Uterus (tissue), 4 donors: ENCODE results near the gene MUC12. TPM values are rescaled to one million over a fixed set of nuclear protein-coding genes. Genes with fewer than 3 reads are reported as not detected.
A peak's percentile ranks its signal among the peaks of the same experiment; 100 is the strongest.

Experiments
- DNase-seq, 2 donors: peaks; one replicate each; pipeline ENCODE4 v3.0.0-alpha.2; 2019 to 2020
- H3K27ac ChIP-seq, 2 donors: fragments of 200-600 bp; sonication (generic); 1 replicate in 1 of 2; 2 replicates in 1 of 2; pipeline ENCODE4 v1.5.1; 2016 to 2018
- H3K27me3 ChIP-seq, 2 donors: fragments of 200-600 bp; sonication (generic); one replicate each; pipeline ENCODE4 v1.5.1; 2018 to 2019; ENCODE audit warnings: control low read depth in 1 of 2
- H3K36me3 ChIP-seq, 2 donors: fragments of 200-600 bp; sonication (generic); one replicate each; pipeline ENCODE4 v1.5.1; 2019; ENCODE audit warnings: control low read depth in 1 of 2
- H3K4me1 ChIP-seq, 2 donors: fragments of 200-600 bp; sonication (generic); one replicate each; pipeline ENCODE4 v1.5.1; 2018 to 2019; ENCODE audit warnings: control low read depth in 1 of 2
- H3K4me3 ChIP-seq, 2 donors: fragments of 200-600 bp; sonication (generic); 1 replicate in 1 of 2; 2 replicates in 1 of 2; pipeline ENCODE4 v1.5.1; 2018 to 2019; ENCODE audit warnings: mild to moderate bottlenecking in 1 of 2
- H3K9me3 ChIP-seq, 2 donors: fragments of 200-600 bp; sonication (generic); one replicate each; pipeline ENCODE4 v1.5.1; 2019; ENCODE audit warnings: control low read depth in 1 of 2
- CTCF ChIP-seq, 4 experiments: fragments of 200-600 bp in 2 of 4; fragments of 450-650 bp in 2 of 4; sonication (generic) in 2 of 4; IDR thresholded peaks; one replicate each; pipeline ENCODE4 v1.5.1; 2016 to 2019; ENCODE audit warnings: antibody characterized with exemption in 4 of 4, mild to moderate bottlenecking in 2 of 4, moderate library complexity in 1 of 4
- POLR2A ChIP-seq, 2 donors: fragments of 450-650 bp; IDR thresholded peaks; one replicate each; pipeline ENCODE4 v1.6.1; 2016; ENCODE audit warnings: antibody characterized with exemption in 2 of 2, mild to moderate bottlenecking in 1 of 2, moderate library complexity in 1 of 2
- intact Hi-C: fragments of 100-400 bp; cut with DNase I; formaldehyde crosslinking; loops from one replicate; pipeline ENCODE4 v1.15.1; 2023; ENCODE audit warnings: low total_unique reads
- total RNA-seq, 4 donors: library from RNA; depleted of rRNA in 3 of 4; stranded (reverse); fragments of >200 nt in 3 of 4; gene quantifications; one replicate each; pipeline versions ENCODE4 v1.1.0 to v1.2.4, GENCODE V29; 2014 to 2023
- donor health status: DM: yes; HTN: yes; CAD: no.

MUC12 gene
- total RNA-seq, 4 donors from 2014 or later, result 0.03 to 14.9 (median 0.29) TPM; not detected in 1

GRCh38 chr7:101018271-101019167 is 49.2 kb downstream of the MUC12 start:
- intact Hi-C loops, result no loop called here
- DNase-seq, result no peak
- Histone ChIP-seq H3K4me1 (no peaks in the 10 kb centered on the region), H3K27ac (peak overlapping the region in 1 of 2 donors; percentile 19), H3K4me3 (no peak overlapping the region), H3K9me3 (no peaks in the 10 kb centered on the region), H3K36me3 (no peaks in the 10 kb centered on the region), H3K27me3 (no peaks in the 10 kb centered on the region)
- TF ChIP-seq POLR2A (IDR thresholded peaks at IDR 0.05), result no peak
- no peak for TF ChIP-seq CTCF (IDR thresholded peaks at IDR 0.05)

GRCh38 chr7:101020444-101020843 is 51.1 kb downstream of the MUC12 start:
- TF ChIP-seq CTCF (IDR thresholded peaks at IDR 0.05) (no peak), POLR2A (IDR thresholded peaks at IDR 0.05) (no peak)
- Histone ChIP-seq H3K27me3 (no peaks in the 10 kb centered on the region), H3K4me3 (no peak overlapping the region), H3K36me3 (no peaks in the 10 kb centered on the region), H3K9me3 (no peaks in the 10 kb centered on the region), H3K27ac (no peak overlapping the region), H3K4me1 (no peaks in the 10 kb centered on the region)
- intact Hi-C loops, result no loop called here
- no peak for DNase-seq

- DNase-seq, result no peak
- TF ChIP-seq CTCF (IDR thresholded peaks at IDR 0.05) (no peak), POLR2A (IDR thresholded peaks at IDR 0.05) (no peak)
- intact Hi-C loops, result no loop called here
- Histone ChIP-seq H3K36me3 (no peaks in the 10 kb centered on the region), H3K4me3 (no peak overlapping the region), H3K4me1 (no peaks in the 10 kb centered on the region), H3K27ac (no peak overlapping the region), H3K27me3 (no peaks in the 10 kb centered on the region), H3K9me3 (no peaks in the 10 kb centered on the region)
These were observed 52.3 kb downstream of the MUC12 start for GRCh38 chr7:101021703-101022102.

GRCh38 chr7:101023839-101024238 is 54.5 kb downstream of the MUC12 start:
- TF ChIP-seq CTCF (IDR thresholded peaks at IDR 0.05), result no peak
- TF ChIP-seq POLR2A (IDR thresholded peaks at IDR 0.05), result no peak
- intact Hi-C loops, result no loop called here
- no peaks in the 10 kb centered on the region for H3K27me3 ChIP-seq
- no peak overlapping the region for H3K4me3 ChIP-seq
- DNase-seq, result no peak
- no peaks in the 10 kb centered on the region for H3K9me3 ChIP-seq
- no peaks in the 10 kb centered on the region for H3K36me3 ChIP-seq
- no peaks in the 10 kb centered on the region for H3K4me1 ChIP-seq
- H3K27ac ChIP-seq, result no peak overlapping the region

GRCh38 chr7:101031082-101031481 is 61.7 kb downstream of the MUC12 start:
- intact Hi-C loops, result no loop called here
- no peak overlapping the region for H3K27ac ChIP-seq

More at GRCh38 chr7:101031082-101031481, 61.7 kb downstream of the MUC12 start:
- DNase-seq, result no peak
- no peaks in the 10 kb centered on the region for H3K9me3 ChIP-seq
- no peaks in the 10 kb centered on the region for H3K36me3 ChIP-seq
- TF ChIP-seq POLR2A (IDR thresholded peaks at IDR 0.05) (no peak), CTCF (IDR thresholded peaks at IDR 0.05) (no peak)
- no peak overlapping the region for H3K4me3 ChIP-seq
- H3K27me3 ChIP-seq, result no peaks in the 10 kb centered on the region
- no peaks in the 10 kb centered on the region for H3K4me1 ChIP-seq
